NB4 (cell line): ENCODE data around the gene PHLDB1.

Source experiments
- DNase-seq: peaks from one replicate; pipeline ENCODE4 v3.0.0; 2010; ENCODE audit warnings: low read depth
- H3K4me3 ChIP-seq: one replicate; pipeline ENCODE4 v1.5.1; 2011; ENCODE audit warnings: mild to moderate bottlenecking, low read depth, low read length, moderate library complexity
- MYC ChIP-seq: IDR thresholded peaks from 2 replicates; pipeline ENCODE4 v1.6.1; 2011; ENCODE audit warnings: low read depth, low read length
- POLR2A ChIP-seq: IDR thresholded peaks from 2 replicates; pipeline ENCODE4 v1.6.1; 2011; ENCODE audit warnings: mild to moderate bottlenecking; ENCODE audit not compliant: insufficient read length; ENCODE audit errors: extremely low read depth
- TF ChIP-seq, protein P1 (sequence below): IDR thresholded peaks from 2 replicates; pipeline ENCODE4 v1.6.1; 2011; ENCODE audit warnings: low read depth, low read length
- TF ChIP-seq, protein P2 (sequence below): IDR thresholded peaks from one replicate; pipeline ENCODE4 v1.5.1; 2012; ENCODE audit warnings: low read depth, low read length

PHLDB1 gene

DNA sequence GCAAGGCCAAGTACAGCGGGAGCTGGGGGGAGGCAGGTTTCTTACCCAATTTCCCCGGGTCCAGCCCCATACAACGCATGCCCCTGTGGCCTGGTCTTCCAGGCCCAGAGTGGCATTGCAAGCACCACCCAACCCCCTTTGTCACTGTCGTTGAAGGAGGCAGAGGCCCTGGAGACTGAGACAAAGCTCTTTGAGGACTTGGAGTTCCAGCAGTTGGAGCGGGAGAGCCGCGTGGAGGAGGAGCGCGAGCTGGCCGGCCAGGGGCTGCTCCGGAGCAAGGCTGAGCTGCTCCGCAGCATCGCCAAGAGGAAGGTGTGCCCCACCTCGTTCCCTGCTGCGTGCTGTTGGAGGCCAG, 27.8 kb downstream of the PHLDB1 start:
- H3K4me3 ChIP-seq: no peak overlapping the region
- TF ChIP-seq MYC: no peak
- TF ChIP-seq, protein P1, sequence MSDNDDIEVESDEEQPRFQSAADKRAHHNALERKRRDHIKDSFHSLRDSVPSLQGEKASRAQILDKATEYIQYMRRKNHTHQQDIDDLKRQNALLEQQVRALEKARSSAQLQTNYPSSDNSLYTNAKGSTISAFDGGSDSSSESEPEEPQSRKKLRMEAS: no peak
- TF ChIP-seq, protein P2, sequence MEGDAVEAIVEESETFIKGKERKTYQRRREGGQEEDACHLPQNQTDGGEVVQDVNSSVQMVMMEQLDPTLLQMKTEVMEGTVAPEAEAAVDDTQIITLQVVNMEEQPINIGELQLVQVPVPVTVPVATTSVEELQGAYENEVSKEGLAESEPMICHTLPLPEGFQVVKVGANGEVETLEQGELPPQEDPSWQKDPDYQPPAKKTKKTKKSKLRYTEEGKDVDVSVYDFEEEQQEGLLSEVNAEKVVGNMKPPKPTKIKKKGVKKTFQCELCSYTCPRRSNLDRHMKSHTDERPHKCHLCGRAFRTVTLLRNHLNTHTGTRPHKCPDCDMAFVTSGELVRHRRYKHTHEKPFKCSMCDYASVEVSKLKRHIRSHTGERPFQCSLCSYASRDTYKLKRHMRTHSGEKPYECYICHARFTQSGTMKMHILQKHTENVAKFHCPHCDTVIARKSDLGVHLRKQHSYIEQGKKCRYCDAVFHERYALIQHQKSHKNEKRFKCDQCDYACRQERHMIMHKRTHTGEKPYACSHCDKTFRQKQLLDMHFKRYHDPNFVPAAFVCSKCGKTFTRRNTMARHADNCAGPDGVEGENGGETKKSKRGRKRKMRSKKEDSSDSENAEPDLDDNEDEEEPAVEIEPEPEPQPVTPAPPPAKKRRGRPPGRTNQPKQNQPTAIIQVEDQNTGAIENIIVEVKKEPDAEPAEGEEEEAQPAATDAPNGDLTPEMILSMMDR: no peak
- no peak for TF ChIP-seq POLR2A
- DNase-seq: no peak

DNA sequence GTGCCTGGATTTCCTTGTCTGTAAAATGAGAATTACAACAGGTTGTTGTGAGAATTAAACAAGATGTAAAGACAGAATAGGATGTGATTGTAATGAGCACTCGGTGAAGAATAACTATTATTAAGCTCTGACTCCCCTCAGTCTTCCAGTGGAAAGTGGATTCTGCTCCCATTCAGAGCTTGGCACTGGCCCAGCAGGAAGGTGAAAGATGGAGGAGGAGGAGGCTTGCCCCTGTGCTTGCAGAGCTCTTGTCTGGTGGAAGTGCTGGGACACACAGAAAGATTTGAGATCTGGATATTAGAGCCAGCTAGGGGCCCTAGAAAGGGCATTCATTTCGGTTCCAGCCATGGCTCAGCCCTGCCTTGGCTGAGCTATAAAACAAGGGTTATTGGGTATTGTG, 28.2 kb downstream of the PHLDB1 start:
- no peak for DNase-seq
- TF ChIP-seq POLR2A (no peak), MYC (no peak)
- TF ChIP-seq, protein P1: no peak
- TF ChIP-seq, protein P2: no peak
- no peak overlapping the region for H3K4me3 ChIP-seq

DNA sequence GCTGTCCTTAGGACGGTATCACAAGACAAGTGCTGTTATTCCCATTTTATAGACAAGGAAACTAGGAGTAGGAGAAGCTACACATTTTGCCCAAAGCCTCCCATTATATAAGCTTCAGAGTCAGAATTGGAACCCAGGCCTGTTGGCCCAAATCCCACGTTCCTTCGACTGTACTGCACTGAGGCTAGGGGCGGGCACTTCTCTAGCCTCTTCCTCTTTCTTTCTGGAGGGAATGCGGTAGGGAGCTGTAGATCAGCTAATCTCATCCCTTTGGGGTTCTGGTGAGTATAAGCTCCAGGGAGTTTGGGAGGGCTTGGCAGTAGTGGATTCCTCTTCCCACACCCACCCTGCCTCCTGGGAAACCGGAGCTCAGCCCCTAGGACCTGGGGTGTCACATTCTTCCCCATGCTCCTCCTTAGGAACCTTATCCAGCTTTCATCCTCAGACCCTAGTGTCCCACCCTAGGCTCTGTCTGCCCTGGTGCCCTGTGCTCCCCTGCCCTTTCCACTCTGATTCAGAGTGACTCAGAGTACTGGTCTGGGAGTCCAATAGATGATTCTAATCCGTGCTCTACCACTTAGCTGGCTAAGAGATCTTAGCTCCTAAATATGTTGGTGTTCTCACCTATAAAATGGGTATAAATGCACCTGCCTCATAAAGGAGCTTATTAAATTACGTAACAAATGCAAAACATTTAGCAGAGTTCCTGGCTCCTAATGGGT, 29.3 kb downstream of the PHLDB1 start:
- no peak overlapping the region for H3K4me3 ChIP-seq
- no peak for DNase-seq
- TF ChIP-seq POLR2A (no peak), MYC (no peak)
- TF ChIP-seq, protein P2: no peak
- TF ChIP-seq, protein P1: no peak

DNA sequence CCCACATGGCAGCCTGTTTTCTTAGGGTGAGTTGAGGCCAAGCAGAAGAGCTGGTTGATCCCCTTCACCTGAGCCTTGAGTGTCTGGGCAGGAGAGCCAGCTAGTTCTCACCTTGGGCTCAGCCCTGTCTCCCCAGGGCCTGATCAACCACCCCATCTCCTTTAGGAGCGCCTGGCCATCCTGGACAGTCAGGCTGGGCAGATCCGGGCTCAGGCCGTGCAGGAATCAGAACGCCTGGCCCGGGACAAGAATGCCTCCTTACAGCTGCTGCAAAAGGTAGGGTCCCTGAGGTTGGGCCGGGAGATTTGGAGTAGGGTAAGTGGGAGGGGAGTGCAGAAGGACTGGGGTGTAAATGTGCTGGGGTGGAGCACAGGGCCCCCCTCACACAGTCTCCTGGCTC, 31.3 kb downstream of the PHLDB1 start:
- no peak for DNase-seq

DNA sequence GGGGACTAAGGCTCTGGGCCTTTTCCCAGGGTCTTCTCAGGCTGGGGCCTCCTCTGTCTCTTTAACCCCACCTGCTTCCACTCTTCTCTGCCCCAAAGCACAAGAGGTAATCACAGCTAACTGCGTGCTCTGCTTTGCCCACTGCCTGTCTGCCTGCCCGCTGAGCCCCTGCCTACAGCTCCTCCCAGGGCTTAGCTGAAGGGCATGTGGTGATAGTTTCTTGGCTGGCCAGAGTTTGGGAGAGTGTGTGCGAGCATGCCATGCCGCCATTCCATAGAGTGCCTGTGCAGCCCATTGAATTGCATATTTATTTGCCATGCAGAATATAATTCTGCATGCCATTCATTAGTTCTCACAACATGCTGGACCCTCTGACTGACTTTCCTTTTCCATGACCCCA, 32.5 kb downstream of the PHLDB1 start:
- DNase-seq: no peak
- H3K4me3 ChIP-seq: no peak overlapping the region
- TF ChIP-seq, protein P1: no peak
- no peak for TF ChIP-seq POLR2A
- TF ChIP-seq, protein P2: no peak

More for the DNA sequence above, 31.3 kb downstream of the PHLDB1 start:
- TF ChIP-seq, protein P2: no peak
- no peak for TF ChIP-seq MYC
- no peak for TF ChIP-seq POLR2A
- H3K4me3 ChIP-seq: no peak overlapping the region
